ENCODE measurements around the gene UNC119B. TPM values are rescaled to one million over a fixed set of nuclear protein-coding genes. Genes with fewer than 3 reads are reported as not detected.

The UNC119B gene
- total RNA-seq, 1 experiment from 2014 or later, result 51.5 TPM

- peak overlapping the region; percentile 89 to 96 for H3K4me3 Mint-ChIP-seq
- TF ChIP-seq CTCF (conservative IDR thresholded peaks at IDR 0.05), result no peak
- no peaks in the 10 kb centered on the region for H4K20me1 ChIP-seq (ENCODE audit: control insufficient read depth, insufficient read depth, insufficient read length)
- peaks cover 34% of the 10 kb centered on the region for H3K79me2 ChIP-seq (ENCODE audit: insufficient read depth, low read length)
- WGBS (ENCODE audit: extremely low coverage, insufficient read length, low lambda C conversion rate), result no CpG with 5 or more reads among the region's 6 CpGs
- H3K9ac ChIP-seq (ENCODE audit: extremely low read depth, insufficient read length, low read length), result no peak overlapping the region
- H3K27me3 Mint-ChIP-seq (ENCODE audit: low read depth), result no peaks in the 10 kb centered on the region; the same call in 1 of the 2 replicates
- peak overlapping the region in 1 of 3 experiments; percentile 30; a peak in 2 of 7 replicates for H3K27ac Mint-ChIP-seq
- no peaks in the 10 kb centered on the region for H3K9me3 Mint-ChIP-seq
- H3K23ac ChIP-seq (ENCODE audit: insufficient read length, low read depth, low read length), result no peak overlapping the region
- no peak overlapping the region for H2BK15ac ChIP-seq (ENCODE audit: low read depth, low read length)
- H2BK20ac ChIP-seq (ENCODE audit: low read depth, low read length, poor library complexity, severe bottlenecking), result no peak overlapping the region
- peaks cover 58 to 63% of the 10 kb centered on the region in 2 experiments for H3K4me1 Mint-ChIP-seq
- no peak overlapping the region for H2BK12ac ChIP-seq (ENCODE audit: insufficient read length, low read depth, low read length)
- peaks cover 5% of the 10 kb centered on the region; the same call in 1 of the 2 replicates for H3K4me1 ChIP-seq (ENCODE audit: insufficient read depth, low read length)
- no peak overlapping the region for H2BK5ac ChIP-seq (ENCODE audit: insufficient read length, low read length)
- no peaks in the 10 kb centered on the region for H3K9me3 ChIP-seq (ENCODE audit: control insufficient read depth, low read depth, low read length)
- DNase-seq, result no peak
- H3K56ac ChIP-seq (ENCODE audit: insufficient read length, low read depth, low read length), result no peak overlapping the region
- peaks cover 14% of the 10 kb centered on the region for H3K23me2 ChIP-seq (ENCODE audit: insufficient read length, low read depth, low read length, poor library complexity, severe bottlenecking)
- no peak overlapping the region for H3K18ac ChIP-seq (ENCODE audit: insufficient read length, low read depth, low read length)
- H3K36me3 Mint-ChIP-seq (ENCODE audit: insufficient read depth in 1 of 3, low read depth in 3 of 3), result peaks cover 7 to 16% (median 7%) of the 10 kb centered on the region in 3 experiments; a peak in 6 of 7 replicates
- H3K14ac ChIP-seq (ENCODE audit: insufficient read depth, low read length), result no peak overlapping the region
- H3K27me3 ChIP-seq (ENCODE audit: insufficient read depth, low read length), result no peaks in the 10 kb centered on the region
- H4K5ac ChIP-seq (ENCODE audit: insufficient read length, low read depth, low read length), result no peak overlapping the region
- H4K91ac ChIP-seq (ENCODE audit: insufficient read length, low read depth, low read length), result no peak overlapping the region
- H3K79me1 ChIP-seq (ENCODE audit: insufficient read depth, low read depth, low read length, poor library complexity, severe bottlenecking), result no peaks in the 10 kb centered on the region
- H2AFZ ChIP-seq (ENCODE audit: low read length), result no peak overlapping the region
- H3K4ac ChIP-seq (ENCODE audit: low read depth, low read length), result no peak overlapping the region
- H3K27ac ChIP-seq (ENCODE audit: insufficient read length, low read depth, low read length), result no peak overlapping the region
- no peak overlapping the region for H3T11ph ChIP-seq (ENCODE audit: low read length)
- no peak overlapping the region for H2BK120ac ChIP-seq (ENCODE audit: low read depth, low read length, poor library complexity, severe bottlenecking)
- no peak overlapping the region for H4K8ac ChIP-seq (replicated peaks; ENCODE audit: insufficient read length, low read depth, low read length)
- no peak overlapping the region for H2AK5ac ChIP-seq (ENCODE audit: insufficient read length, low read length)
- peak overlapping the region; percentile 97 for H3K4me2 ChIP-seq (ENCODE audit: insufficient read depth, insufficient read length, low read length)
Observed at GRCh38 chr12:120689397-120690082, 20.7 kb upstream of the UNC119B start.
